ENCODE results near the gene SYTL3. TPM values are rescaled to one million over a fixed set of nuclear protein-coding genes. Genes with fewer than 3 reads are reported as not detected.

The SYTL3 gene
- total and polyA plus RNA-seq, 10 donors = 5.9 to 48.3 (median 17.9) TPM

DNA sequence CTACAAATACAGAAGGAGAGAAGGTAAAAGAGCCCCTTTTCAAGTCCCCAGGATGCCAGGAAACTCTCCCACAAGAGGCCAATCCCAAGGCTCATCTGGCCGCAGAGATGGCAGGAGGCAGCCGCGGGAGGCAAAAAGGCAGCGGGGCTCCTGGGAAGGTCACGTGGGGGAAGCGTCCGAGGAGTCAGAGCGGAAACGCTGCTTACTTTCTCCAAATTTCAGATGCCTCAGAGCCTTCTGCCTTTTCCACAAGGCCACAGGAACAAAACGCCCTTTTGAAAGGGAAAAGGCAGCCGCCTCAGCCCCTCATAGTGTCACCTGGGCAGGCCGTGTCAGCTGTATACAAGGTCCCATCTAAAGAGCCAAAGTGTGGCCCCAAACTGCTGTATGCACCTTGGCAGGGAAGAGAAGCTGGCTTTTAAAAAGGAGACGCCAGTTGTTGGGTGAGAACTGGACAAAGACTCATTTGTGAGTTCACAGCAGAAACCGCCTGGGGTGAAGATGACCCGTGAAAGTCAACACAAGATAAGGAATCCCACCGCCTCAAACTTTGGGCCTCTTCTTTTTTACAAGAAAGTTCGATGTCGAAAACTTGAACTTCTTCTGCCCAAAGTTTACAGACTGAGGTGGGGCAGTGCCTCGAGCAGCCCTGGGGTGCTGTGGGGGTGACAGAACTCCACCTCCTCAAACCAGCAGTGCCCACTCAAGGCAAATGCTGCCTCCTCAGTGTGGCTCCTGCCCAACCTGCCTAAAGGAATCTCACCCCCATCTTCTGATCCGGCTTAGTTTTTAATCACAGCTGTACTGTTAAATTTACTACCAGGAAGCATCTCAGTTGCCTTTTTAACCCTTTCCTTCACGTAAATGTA is 124.0 kb downstream of the SYTL3 start:
- H3K9me3 ChIP-seq = no peaks in the 10 kb centered on the region
- peak overlapping the region in 2 of 8 donors; percentile 27 to 50 for H3K27ac ChIP-seq
- TF ChIP-seq POLR2AphosphoS5 (IDR thresholded peaks at IDR 0.05) = peak in 1 of 3 donors; percentile 63
- TF ChIP-seq, protein P1, sequence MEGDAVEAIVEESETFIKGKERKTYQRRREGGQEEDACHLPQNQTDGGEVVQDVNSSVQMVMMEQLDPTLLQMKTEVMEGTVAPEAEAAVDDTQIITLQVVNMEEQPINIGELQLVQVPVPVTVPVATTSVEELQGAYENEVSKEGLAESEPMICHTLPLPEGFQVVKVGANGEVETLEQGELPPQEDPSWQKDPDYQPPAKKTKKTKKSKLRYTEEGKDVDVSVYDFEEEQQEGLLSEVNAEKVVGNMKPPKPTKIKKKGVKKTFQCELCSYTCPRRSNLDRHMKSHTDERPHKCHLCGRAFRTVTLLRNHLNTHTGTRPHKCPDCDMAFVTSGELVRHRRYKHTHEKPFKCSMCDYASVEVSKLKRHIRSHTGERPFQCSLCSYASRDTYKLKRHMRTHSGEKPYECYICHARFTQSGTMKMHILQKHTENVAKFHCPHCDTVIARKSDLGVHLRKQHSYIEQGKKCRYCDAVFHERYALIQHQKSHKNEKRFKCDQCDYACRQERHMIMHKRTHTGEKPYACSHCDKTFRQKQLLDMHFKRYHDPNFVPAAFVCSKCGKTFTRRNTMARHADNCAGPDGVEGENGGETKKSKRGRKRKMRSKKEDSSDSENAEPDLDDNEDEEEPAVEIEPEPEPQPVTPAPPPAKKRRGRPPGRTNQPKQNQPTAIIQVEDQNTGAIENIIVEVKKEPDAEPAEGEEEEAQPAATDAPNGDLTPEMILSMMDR (IDR thresholded peaks at IDR 0.05 in 8 of 11, conservative IDR thresholded peaks at IDR 0.05 in 3 of 11) = no peak
- peaks cover 5 to 100% (median 96%) of the 10 kb centered on the region in 6 donors for H3K36me3 ChIP-seq
- peaks cover 0 to 35% (median 7%) of the 10 kb centered on the region in 6 donors for H3K4me1 ChIP-seq
- WGBS, 5 donors = 83 to 90% (median 87%) methylated on average over 21 of the region's 21 CpGs
- H3K4me3 ChIP-seq = no peak overlapping the region
- no peaks in the 10 kb centered on the region for H3K27me3 ChIP-seq (replicated peaks in 1 of 7)
- intact Hi-C loops (cut with DNase I; ENCODE audit: low total_unique reads) = no loop called here
- no peak for DNase-seq

DNA sequence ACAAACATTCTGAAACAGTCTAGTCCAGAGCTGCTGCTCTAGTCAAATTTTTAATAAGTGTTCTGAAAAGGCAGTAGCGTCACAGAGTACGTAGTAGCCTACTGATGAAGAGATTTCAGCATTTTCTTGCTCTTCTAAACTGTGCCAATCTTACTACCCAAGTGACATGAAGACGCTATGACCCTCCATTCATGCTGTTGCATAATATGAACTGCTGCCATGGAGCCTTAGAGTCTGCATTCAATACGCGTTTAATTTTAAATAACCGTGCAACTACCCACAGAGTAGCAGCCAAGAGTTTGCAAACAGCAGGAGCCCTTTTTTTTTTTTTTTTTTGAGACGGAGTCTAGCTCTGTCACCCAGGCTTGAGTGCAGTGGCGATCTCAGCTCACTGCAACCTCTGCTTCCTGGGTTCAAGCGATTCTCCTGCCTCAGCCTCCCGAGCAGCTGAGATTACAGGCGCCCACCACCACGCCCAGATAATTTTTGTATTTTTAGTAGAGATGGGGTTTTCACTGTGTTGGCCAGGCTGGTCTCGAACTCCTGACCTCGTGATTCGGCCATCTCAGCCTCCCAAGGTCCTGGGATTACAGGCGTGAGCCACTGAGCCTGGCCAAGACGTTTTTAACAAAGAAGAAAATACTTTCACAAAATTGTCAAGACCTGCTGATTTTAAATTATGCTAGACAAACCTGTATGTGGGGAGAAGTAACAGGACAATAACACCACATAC is 125.0 kb downstream of the SYTL3 start:
- DNase-seq = no peak
- Histone ChIP-seq H3K27me3 (replicated peaks in 1 of 7) (no peaks in the 10 kb centered on the region), H3K4me1 (peaks cover 0 to 35% (median 7%) of the 10 kb centered on the region in 6 donors), H3K4me3 (no peak overlapping the region), H3K9me3 (no peaks in the 10 kb centered on the region), H3K36me3 (peaks cover 5 to 100% (median 95%) of the 10 kb centered on the region in 6 donors), H3K27ac (no peak overlapping the region)
- TF ChIP-seq POLR2A (IDR thresholded peaks at IDR 0.05) (no peak), POLR2AphosphoS5 (IDR thresholded peaks at IDR 0.05) (no peak)
- intact Hi-C loops (cut with DNase I; ENCODE audit: low total_unique reads) = no loop called here
- WGBS, 5 donors = 89 to 95% (median 93%) methylated on average over 17 of the region's 17 CpGs

- 90 to 99% (median 95%) methylated on average over 4 to 5 of the region's 5 CpGs for WGBS, 5 donors
- intact Hi-C loops (cut with DNase I; ENCODE audit: low total_unique reads) = no loop called here
Observed at GRCh38 chr6:158775832-158776231, 126.0 kb downstream of the SYTL3 start.

DNA sequence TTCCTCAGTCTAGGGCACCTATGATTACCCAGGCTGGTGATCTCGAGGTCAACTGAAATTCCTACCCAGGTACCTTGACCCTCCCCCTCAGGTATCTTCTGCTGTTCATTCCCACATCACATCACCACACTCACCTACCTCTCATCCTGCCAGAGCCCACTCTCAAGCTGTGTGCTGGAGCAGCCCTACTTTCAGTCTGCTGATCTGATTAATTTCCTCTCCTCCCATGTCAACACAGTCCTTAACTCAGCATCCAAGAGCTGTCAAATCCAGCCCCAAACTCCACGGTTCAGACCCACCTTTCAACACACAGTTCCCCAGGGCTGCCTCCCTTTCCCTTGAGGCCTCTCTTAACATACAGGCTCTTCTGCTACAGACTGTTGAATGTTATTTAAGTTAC is 126.9 kb downstream of the SYTL3 start:
- Histone ChIP-seq H3K27me3 (replicated peaks in 1 of 7) (no peaks in the 10 kb centered on the region), H3K27ac (peak overlapping the region in 1 of 8 donors; percentile 0), H3K4me1 (peaks cover 0 to 25% (median 7%) of the 10 kb centered on the region in 6 donors), H3K4me3 (no peak overlapping the region), H3K9me3 (no peaks in the 10 kb centered on the region), H3K36me3 (peaks cover 0 to 100% (median 94%) of the 10 kb centered on the region in 6 donors)
- TF ChIP-seq, protein P1 (IDR thresholded peaks at IDR 0.05 in 8 of 11, conservative IDR thresholded peaks at IDR 0.05 in 3 of 11) = no peak
- TF ChIP-seq POLR2AphosphoS5 (IDR thresholded peaks at IDR 0.05) = peak in 1 of 3 donors; percentile 11
- intact Hi-C loops (cut with DNase I; ENCODE audit: low total_unique reads) = no loop called here
- DNase-seq = no peak
- WGBS, 5 donors = 86 to 95% (median 93%) methylated on average over 2 of the region's 2 CpGs

More at GRCh38 chr6:158775832-158776231, 126.0 kb downstream of the SYTL3 start:
- H3K27me3 ChIP-seq (replicated peaks in 1 of 7) = no peaks in the 10 kb centered on the region
- peaks cover 0 to 100% (median 94%) of the 10 kb centered on the region in 6 donors for H3K36me3 ChIP-seq
- no peak for TF ChIP-seq POLR2A (IDR thresholded peaks at IDR 0.05)
- TF ChIP-seq POLR2AphosphoS5 (IDR thresholded peaks at IDR 0.05) = peak in 2 of 3 donors; percentile 6
- TF ChIP-seq, protein P1 (IDR thresholded peaks at IDR 0.05 in 8 of 11, conservative IDR thresholded peaks at IDR 0.05 in 3 of 11) = no peak
- H3K4me1 ChIP-seq = peaks cover 0 to 34% (median 7%) of the 10 kb centered on the region in 6 donors
- no peak for DNase-seq
- H3K27ac ChIP-seq = peak overlapping the region in 1 of 8 donors; percentile 15
- no peak overlapping the region for H3K4me3 ChIP-seq
- H3K9me3 ChIP-seq = no peaks in the 10 kb centered on the region

Measured in spleen (tissue), 11 donors.